Liver (tissue), 3 donors: ENCODE results near the gene CST3.

ENCODE experiments used
- FOXA1 ChIP-seq: IDR thresholded peaks from 2 replicates; pipeline ENCODE4 v1.6.1; 2016; ENCODE audit warnings: antibody characterized with exemption
- TAF1 ChIP-seq: conservative IDR thresholded peaks from 2 replicates; pipeline ENCODE4 v1.6.1; 2016; ENCODE audit warnings: antibody characterized with exemption, mild to moderate bottlenecking
- YY1 ChIP-seq: IDR thresholded peaks from 2 replicates; pipeline ENCODE4 v1.6.1; 2016; ENCODE audit warnings: antibody characterized with exemption, mild to moderate bottlenecking
- TF ChIP-seq, protein P1 (sequence below): fragments of 150-350 bp; IDR thresholded peaks from 2 replicates; pipeline ENCODE4 v1.5.1; 2017; ENCODE audit warnings: improper control_type of control experiment, low read depth, low read length; ENCODE audit not compliant: missing input control
- TF ChIP-seq, protein P2 (sequence below): IDR thresholded peaks from 2 replicates; pipeline ENCODE4 v1.6.1; 2016; ENCODE audit warnings: antibody characterized with exemption, mild to moderate bottlenecking
- donor health status: healthy.
- donor health status: healthy.

DNA sequence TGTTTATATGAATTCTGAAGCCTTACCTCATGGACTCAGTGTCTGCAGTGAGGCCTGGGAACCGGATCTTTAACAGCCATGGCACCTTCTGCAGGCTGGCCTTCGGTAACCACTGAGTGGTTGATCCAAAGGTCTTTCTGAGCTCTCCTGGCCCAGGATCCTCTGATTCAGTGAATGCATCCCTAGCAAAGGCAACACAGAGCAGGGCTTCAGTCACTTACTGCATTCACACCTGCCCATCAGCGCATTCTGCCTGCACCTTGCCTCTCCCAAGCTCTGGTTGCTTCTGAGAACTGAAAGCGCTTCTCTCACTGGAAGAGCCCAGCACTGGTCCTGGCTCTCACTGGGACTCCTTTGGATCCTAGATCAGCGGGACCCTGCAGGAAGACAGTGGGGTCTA, 23.6 kb downstream of the CST3 start:
- TF ChIP-seq, protein P1, sequence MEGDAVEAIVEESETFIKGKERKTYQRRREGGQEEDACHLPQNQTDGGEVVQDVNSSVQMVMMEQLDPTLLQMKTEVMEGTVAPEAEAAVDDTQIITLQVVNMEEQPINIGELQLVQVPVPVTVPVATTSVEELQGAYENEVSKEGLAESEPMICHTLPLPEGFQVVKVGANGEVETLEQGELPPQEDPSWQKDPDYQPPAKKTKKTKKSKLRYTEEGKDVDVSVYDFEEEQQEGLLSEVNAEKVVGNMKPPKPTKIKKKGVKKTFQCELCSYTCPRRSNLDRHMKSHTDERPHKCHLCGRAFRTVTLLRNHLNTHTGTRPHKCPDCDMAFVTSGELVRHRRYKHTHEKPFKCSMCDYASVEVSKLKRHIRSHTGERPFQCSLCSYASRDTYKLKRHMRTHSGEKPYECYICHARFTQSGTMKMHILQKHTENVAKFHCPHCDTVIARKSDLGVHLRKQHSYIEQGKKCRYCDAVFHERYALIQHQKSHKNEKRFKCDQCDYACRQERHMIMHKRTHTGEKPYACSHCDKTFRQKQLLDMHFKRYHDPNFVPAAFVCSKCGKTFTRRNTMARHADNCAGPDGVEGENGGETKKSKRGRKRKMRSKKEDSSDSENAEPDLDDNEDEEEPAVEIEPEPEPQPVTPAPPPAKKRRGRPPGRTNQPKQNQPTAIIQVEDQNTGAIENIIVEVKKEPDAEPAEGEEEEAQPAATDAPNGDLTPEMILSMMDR, result no peak
- TF ChIP-seq FOXA1 (no peak), YY1 (no peak), TAF1 (no peak)
- TF ChIP-seq, protein P2, sequence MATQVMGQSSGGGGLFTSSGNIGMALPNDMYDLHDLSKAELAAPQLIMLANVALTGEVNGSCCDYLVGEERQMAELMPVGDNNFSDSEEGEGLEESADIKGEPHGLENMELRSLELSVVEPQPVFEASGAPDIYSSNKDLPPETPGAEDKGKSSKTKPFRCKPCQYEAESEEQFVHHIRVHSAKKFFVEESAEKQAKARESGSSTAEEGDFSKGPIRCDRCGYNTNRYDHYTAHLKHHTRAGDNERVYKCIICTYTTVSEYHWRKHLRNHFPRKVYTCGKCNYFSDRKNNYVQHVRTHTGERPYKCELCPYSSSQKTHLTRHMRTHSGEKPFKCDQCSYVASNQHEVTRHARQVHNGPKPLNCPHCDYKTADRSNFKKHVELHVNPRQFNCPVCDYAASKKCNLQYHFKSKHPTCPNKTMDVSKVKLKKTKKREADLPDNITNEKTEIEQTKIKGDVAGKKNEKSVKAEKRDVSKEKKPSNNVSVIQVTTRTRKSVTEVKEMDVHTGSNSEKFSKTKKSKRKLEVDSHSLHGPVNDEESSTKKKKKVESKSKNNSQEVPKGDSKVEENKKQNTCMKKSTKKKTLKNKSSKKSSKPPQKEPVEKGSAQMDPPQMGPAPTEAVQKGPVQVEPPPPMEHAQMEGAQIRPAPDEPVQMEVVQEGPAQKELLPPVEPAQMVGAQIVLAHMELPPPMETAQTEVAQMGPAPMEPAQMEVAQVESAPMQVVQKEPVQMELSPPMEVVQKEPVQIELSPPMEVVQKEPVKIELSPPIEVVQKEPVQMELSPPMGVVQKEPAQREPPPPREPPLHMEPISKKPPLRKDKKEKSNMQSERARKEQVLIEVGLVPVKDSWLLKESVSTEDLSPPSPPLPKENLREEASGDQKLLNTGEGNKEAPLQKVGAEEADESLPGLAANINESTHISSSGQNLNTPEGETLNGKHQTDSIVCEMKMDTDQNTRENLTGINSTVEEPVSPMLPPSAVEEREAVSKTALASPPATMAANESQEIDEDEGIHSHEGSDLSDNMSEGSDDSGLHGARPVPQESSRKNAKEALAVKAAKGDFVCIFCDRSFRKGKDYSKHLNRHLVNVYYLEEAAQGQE, result no peak
